ENCODE data around the gene JTB. TPM values are rescaled to one million over a fixed set of nuclear protein-coding genes. Genes with fewer than 3 reads are reported as not detected.
"Not testable (repeated sequence)": the region's sequence is repeated elsewhere in the genome, so short reads cannot be mapped to it uniquely, and the experiment has no call there.

Gene JTB
- total RNA-seq, 2 experiments from 2014 or later: 118 TPM

DNA sequence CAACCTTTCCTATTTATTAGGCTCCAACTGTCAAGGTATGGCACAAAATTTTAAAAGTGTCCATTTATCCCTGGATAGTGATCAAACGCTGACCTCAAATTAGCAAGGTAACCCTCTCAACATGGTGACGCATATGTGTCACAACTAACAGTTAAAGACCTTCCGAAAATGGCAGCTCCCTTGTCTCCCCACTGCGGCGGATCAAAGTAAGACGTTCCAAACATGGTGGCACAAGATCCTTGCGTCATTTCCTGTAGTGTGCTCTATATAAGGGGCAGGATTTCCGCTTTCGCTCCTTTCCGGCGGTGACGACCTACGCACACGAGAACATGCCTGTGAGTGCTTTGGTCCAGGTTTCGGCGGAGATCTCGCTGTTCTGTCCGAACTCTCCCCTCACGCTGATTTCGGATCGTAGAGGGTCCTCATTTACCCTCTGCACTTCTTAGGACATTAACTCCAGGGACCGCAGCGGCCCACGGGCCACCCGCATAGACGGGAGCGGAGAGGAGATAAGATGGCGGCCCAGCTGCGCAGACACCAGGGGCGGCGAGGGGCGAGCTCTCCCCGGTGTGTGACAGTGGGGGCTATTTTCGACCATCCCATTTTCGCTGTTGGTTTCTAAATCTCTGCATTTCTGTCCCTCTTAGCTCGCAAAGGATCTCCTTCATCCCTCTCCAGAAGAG is 13.1 kb upstream of the JTB start, which contains the start of gene RPS27:
RPS27 (plus strand) TSS at position 295 of the 683 bp plus-strand sequence; CDS start at position 330, 35 bp downstream.
- no peaks in the 10 kb centered on the region for H3K27me3 Mint-ChIP-seq
- H3K27ac Mint-ChIP-seq: peak within 1 kb of the TSS; percentile 98
- H3K36me3 Mint-ChIP-seq: peaks cover 27% of the 10 kb centered on the region
- peak within 1 kb of the TSS; percentile 93 for H3K4me3 Mint-ChIP-seq
- POLR2A ChIA-PET: interaction anchor here (0.5 to 3.5 kb wide), 44 partner anchors 9 to 479 kb away, joined by 3 to 29 read pairs (median 5); partner anchors contain the start of genes CHTOP, CREB3L4, DENND4B and GATAD2B
- peak; percentile 84 for DNase-seq
- peaks cover 39% of the 10 kb centered on the region for H3K4me1 Mint-ChIP-seq
- H3K9me3 Mint-ChIP-seq: no peaks in the 10 kb centered on the region
- peak; percentile 83 for ATAC-seq (ENCODE audit: low read depth)

GRCh38 chr1:153987621-153988020 is 10.1 kb upstream of the JTB start:
- no peak for DNase-seq

DNA sequence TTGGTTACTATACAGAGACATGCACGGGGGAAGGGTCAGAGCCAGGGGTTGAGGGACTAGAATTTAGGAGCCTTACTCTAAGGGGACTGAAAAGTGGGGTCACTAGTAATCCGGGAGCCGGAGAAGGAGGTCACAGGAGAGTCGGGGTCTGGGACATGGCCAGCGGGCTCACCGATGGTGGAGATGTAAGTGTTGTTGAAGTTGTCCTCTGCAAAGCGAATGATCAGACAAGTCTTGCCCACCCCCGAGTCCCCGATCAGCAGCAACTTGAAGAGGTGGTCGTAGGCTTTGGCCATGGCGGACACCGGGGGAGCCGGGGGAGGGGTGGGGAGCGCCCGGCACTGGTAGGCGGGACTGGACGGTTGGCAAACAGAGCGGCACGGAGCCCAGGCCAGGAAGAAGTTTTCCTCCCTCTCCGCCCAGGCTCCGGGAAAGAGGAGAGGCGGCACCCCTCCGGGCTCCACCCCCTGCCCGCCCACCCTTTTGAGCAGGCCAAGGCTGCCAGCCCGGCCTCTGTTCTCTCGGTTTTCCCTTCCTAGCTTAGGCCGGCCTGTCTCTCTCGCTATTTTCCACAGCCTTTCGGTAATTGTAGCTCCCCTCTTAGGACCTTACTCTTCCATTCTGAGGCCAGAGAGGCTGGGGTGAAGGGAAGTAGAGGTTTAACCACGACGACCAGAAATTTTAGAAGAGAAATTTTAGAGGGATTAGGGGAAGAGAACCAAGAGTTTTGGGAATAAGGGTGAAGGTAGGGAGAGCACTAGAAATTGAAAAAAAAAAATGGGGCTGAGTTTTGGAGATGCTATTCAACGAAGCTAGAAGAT is 8.7 kb upstream of the JTB start, which contains the start of gene RAB13:
RAB13 (minus strand) TSS at position 399 of the 821 bp plus-strand sequence; CDS start at position 296, 103 bp downstream.
- H3K4me3 Mint-ChIP-seq: peak within 1 kb of the TSS; percentile 82
- peaks cover under 1% of the 10 kb centered on the region for H3K36me3 Mint-ChIP-seq
- peak within 1 kb of the TSS; percentile 90 for H3K27ac Mint-ChIP-seq
- POLR2A ChIA-PET: interaction anchor here (0.6 to 3.1 kb wide), 17 partner anchors 9 to 441 kb away, joined by 3 to 25 read pairs (median 4); partner anchors contain the start of genes CHTOP, CREB3L4, DENND4B and GATAD2B
- ATAC-seq (ENCODE audit: low read depth) (no peak), DNase-seq (peak; percentile 47)
- H3K27me3 Mint-ChIP-seq: no peaks in the 10 kb centered on the region
- H3K9me3 Mint-ChIP-seq: no peaks in the 10 kb centered on the region
- H3K4me1 Mint-ChIP-seq: peaks cover 37% of the 10 kb centered on the region

More at GRCh38 chr1:153987621-153988020, 10.1 kb upstream of the JTB start:
- peaks cover 14% of the 10 kb centered on the region for H3K36me3 Mint-ChIP-seq
- H3K4me3 Mint-ChIP-seq: peak overlapping the region; percentile 82
- no peaks in the 10 kb centered on the region for H3K27me3 Mint-ChIP-seq
- H3K9me3 Mint-ChIP-seq: no peaks in the 10 kb centered on the region
- POLR2A ChIA-PET: interaction anchor here (0.5 to 3.1 kb wide), 12 partner anchors 10 to 490 kb away, joined by 3 to 25 read pairs (median 7); partner anchors contain the start of genes CREB3L4, DENND4B, GATAD2B and ILF2
- peaks cover 46% of the 10 kb centered on the region for H3K4me1 Mint-ChIP-seq
- no peak for ATAC-seq (ENCODE audit: low read depth)
- peak overlapping the region; percentile 90 for H3K27ac Mint-ChIP-seq

DNA sequence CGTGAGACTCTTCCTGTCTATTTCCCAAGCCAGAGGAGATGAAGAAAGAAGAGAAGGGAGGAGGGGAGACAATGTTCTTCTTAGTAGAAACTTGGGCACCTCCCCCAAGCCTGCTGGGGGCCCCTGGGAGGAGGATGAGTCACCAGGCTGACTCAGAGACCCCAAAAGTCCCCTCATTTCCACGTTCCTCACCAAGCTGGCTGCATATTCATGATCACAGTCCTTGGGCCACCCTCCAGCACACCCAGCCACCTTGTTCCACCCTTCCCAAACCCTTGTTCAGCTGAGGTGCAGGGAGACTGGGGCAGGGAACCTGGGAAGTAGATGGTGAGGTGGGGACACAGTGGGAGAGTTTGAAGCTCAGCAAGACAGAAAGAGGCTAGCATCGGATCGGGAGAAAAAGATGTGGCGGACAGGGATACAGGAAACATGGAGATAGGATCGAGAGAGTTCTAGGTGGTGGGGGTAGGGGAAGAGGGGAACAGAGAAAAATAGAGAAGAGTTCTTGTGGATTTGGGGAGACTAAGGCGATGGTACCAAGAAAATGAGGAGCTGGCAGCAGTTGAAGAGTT is 8.0 kb upstream of the JTB start:
- Mint-ChIP-seq H3K27ac (peak overlapping the region; percentile 69), H3K27me3 (no peaks in the 10 kb centered on the region), H3K4me3 (peak overlapping the region; percentile 82), H3K36me3 (no peaks in the 10 kb centered on the region), H3K9me3 (no peaks in the 10 kb centered on the region), H3K4me1 (peaks cover 37% of the 10 kb centered on the region)
- POLR2A ChIA-PET: interaction anchor here (0.6 to 3.1 kb wide), 8 partner anchors 8 to 352 kb away, joined by 3 to 25 read pairs (median 4); partner anchors contain the start of genes CHTOP, CREB3L4, GATAD2B and JTB
- no peak for DNase-seq
- no peak for ATAC-seq (ENCODE audit: low read depth)

DNA sequence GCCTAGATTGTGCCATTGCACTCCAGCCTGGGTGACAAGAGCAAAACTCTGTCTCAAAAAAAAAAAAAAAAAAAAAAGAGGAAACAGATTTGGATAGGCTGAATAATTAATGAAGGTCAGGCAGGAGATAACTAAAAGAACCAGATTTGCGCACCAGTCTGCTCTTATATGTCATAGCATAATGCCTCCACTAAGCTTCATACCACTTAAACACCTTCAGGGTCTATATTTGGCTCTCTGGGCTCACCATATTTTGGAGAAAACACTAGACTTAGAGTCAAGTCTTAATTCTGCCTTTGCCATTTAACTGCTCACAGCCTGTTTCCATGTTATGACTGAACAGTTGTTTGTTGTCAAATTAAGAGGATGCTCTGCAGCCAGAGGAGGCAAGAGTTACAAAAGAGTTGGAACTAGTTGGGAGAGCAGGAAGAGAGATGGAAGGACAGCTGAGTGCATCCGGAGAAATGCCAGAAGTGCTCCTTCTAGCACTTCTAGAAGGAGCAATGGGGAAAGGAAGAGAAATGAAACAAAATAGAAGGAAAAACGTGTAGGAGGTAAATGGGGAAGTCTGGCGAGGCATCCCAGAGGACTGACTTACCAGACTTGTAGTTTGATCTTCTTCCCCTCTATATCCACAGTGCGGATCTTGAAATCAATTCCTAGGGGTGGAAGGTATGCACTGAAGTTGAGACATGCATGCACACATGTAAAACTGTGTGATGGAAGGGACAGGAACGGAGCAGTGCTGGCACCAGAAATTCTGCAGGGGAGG is 6.8 kb upstream of the JTB start:
- no peak overlapping the region for H3K4me3 Mint-ChIP-seq
- POLR2A ChIA-PET: interaction anchor here (0.7 to 3.1 kb wide), 2 partner anchors 17 to 117 kb away, joined by 3 to 25 read pairs; partner anchors contain the start of gene CREB3L4

GRCh38 chr1:153981735-153982134 is 4.3 kb upstream of the JTB start:
- not testable (repeated sequence) for H3K4me3 Mint-ChIP-seq; H3K27ac Mint-ChIP-seq; DNase-seq; H3K36me3 Mint-ChIP-seq; H3K9me3 Mint-ChIP-seq; ATAC-seq (ENCODE audit: low read depth); H3K27me3 Mint-ChIP-seq
- H3K4me1 Mint-ChIP-seq: peaks cover 37% of the 10 kb centered on the region
- POLR2A ChIA-PET: interaction anchor here (0.8 kb wide), 1 partner anchor 9 kb away, joined by 5 read pairs; the partner anchor contains the start of gene RPS27

More for the DNA sequence above, 6.8 kb upstream of the JTB start:
- Mint-ChIP-seq H3K27ac (no peak overlapping the region), H3K27me3 (no peaks in the 10 kb centered on the region), H3K36me3 (no peaks in the 10 kb centered on the region), H3K9me3 (no peaks in the 10 kb centered on the region), H3K4me1 (peaks cover 33% of the 10 kb centered on the region)
- DNase-seq: no peak
- no peak for ATAC-seq (ENCODE audit: low read depth)

- not testable (repeated sequence) for ATAC-seq (ENCODE audit: low read depth); H3K4me3 Mint-ChIP-seq; H3K27me3 Mint-ChIP-seq; H3K9me3 Mint-ChIP-seq; DNase-seq; H3K27ac Mint-ChIP-seq
- Mint-ChIP-seq H3K4me1 (peaks cover 40% of the 10 kb centered on the region), H3K36me3 (peaks cover 13% of the 10 kb centered on the region)
- POLR2A ChIA-PET: interaction anchor here (1.6 to 5.2 kb wide), 4 partner anchors 11 to 34 kb away, joined by 5 to 100 read pairs (median 31); partner anchors contain the start of genes CREB3L4, CRTC2, DENND4B and RPS27
These were observed 1.6 kb upstream of the JTB start for GRCh38 chr1:153979091-153979490.

DNA sequence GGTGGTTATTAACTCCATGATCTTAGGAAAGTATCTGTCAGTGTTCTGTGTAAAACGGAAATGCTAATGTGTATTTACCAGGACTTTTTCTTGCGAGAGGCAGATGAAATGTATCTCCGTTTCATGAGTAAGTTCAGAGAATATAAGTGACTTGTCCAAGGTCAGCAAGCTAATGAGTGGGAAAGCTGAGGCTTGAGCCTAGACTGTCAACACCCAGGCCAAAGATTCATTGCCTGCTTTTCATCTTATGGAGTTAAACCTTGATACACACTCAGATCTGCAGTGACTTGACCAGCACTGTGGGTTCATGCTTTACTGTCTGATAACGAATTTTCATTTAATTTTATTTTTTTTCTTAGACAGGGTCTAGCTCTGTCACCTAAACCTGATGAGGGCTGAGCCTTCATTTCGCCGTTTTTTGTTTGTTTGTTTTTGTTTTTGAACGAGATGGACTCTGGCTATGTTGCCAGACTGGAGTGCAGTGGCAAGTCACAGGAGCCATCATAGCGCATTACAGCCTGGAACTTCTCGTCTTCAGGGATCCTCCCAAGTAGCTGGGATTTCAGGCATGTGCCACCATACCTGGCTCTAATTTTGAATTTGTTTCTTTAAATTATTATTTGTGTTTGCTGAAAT is 918 bp upstream of the JTB start:
- POLR2A ChIA-PET: interaction anchor here (0.9 to 5.2 kb wide), 15 partner anchors 11 to 443 kb away, joined by 3 to 100 read pairs (median 8); partner anchors contain the start of genes CHTOP, CREB3L4, CRTC2 and DENND4B
- H3K4me3 Mint-ChIP-seq: peak overlapping the region; percentile 97
- H3K36me3 Mint-ChIP-seq: peaks cover 19% of the 10 kb centered on the region
- H3K4me1 Mint-ChIP-seq: peaks cover 41% of the 10 kb centered on the region
- DNase-seq (no peak), ATAC-seq (ENCODE audit: low read depth) (no peak)
- no peaks in the 10 kb centered on the region for H3K9me3 Mint-ChIP-seq
- no peaks in the 10 kb centered on the region for H3K27me3 Mint-ChIP-seq
- peak overlapping the region; percentile 86 for H3K27ac Mint-ChIP-seq

GRCh38 chr1:153976819-153977249 is 640 bp downstream of the JTB start:
- ATAC-seq (ENCODE audit: low read depth) (no peak), DNase-seq (no peak)
- Mint-ChIP-seq H3K36me3 (peaks cover 21% of the 10 kb centered on the region), H3K4me1 (peaks cover 48% of the 10 kb centered on the region), H3K27ac (peak overlapping the region; percentile 93), H3K9me3 (no peaks in the 10 kb centered on the region), H3K4me3 (peak overlapping the region; percentile 97), H3K27me3 (no peaks in the 10 kb centered on the region)
- POLR2A ChIA-PET: interaction anchor here (0.6 to 5.2 kb wide), 17 partner anchors 9 to 349 kb away, joined by 3 to 100 read pairs (median 8); partner anchors contain the start of genes CHTOP, CREB3L4, CRTC2 and DENND4B

DNA sequence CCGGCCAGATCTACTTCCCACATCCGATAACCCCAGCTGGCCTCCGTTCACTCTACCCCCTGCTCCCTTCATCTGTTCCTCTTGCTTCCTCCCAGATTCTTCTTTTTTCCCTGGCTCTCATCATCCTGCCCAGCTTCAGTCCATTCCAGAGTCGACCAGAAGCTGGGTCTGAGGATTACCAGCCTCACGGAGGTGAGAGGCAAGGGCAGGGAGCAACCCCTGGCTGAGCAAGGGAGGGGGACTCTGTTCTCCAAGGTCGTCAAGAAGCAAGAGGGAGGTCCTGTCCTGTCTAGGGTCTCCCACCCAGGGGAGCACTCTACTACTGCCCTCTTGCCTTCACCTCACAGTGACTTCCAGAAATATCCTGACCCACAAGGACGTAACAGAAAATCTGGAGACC is 3.9 kb downstream of the JTB start:
- Mint-ChIP-seq H3K36me3 (peaks cover 21% of the 10 kb centered on the region), H3K4me1 (peaks cover 52% of the 10 kb centered on the region), H3K9me3 (no peaks in the 10 kb centered on the region), H3K4me3 (no peak overlapping the region), H3K27ac (peak overlapping the region; percentile 7), H3K27me3 (no peaks in the 10 kb centered on the region)
- no peak for ATAC-seq (ENCODE audit: low read depth)
- POLR2A ChIA-PET: interaction anchor here (2.0 kb wide), 1 partner anchor 15 kb away, joined by 5 read pairs; the partner anchor contains the start of gene CRTC2
- DNase-seq: no peak

GRCh38 chr1:153973071-153973470 is 4.4 kb downstream of the JTB start:
- Mint-ChIP-seq H3K4me3 (no peak overlapping the region), H3K4me1 (peaks cover 50% of the 10 kb centered on the region), H3K27me3 (no peaks in the 10 kb centered on the region), H3K9me3 (no peaks in the 10 kb centered on the region), H3K27ac (peak overlapping the region; percentile 7), H3K36me3 (peaks cover 21% of the 10 kb centered on the region)
- no peak for ATAC-seq (ENCODE audit: low read depth)
- POLR2A ChIA-PET: interaction anchor here (0.6 to 2.0 kb wide), 3 partner anchors 15 to 326 kb away, joined by 3 to 5 read pairs (median 3); partner anchors contain the start of gene CRTC2
- no peak for DNase-seq
